CD1c-positive myeloid dendritic cell (primary cell): ENCODE measurements around the gene GLRX2.

Experiments
- DNase-seq: peaks from one replicate; pipeline ENCODE4 v3.0.0-alpha.2; 2016; ENCODE audit errors: extremely low spot score

Gene GLRX2

GRCh38 chr1:193111641-193112090, 6.5 kb upstream of the GLRX2 start:
- peak; percentile 10 for DNase-seq

- no peak for DNase-seq
Observed at GRCh38 chr1:193110864-193111263, 5.7 kb upstream of the GLRX2 start.

GRCh38 chr1:193110246-193110645, 5.0 kb upstream of the GLRX2 start:
- no peak for DNase-seq

GRCh38 chr1:193109619-193110018, 4.4 kb upstream of the GLRX2 start:
- DNase-seq = no peak

- DNase-seq = no peak
Observed at GRCh38 chr1:193108471-193108870, 3.3 kb upstream of the GLRX2 start.

- no peak for DNase-seq
Observed at GRCh38 chr1:193105821-193106177, 585 bp upstream of the GLRX2 start.

- DNase-seq = peak; percentile 88
Observed at GRCh38 chr1:193104502-193104906, 710 bp downstream of the GLRX2 start.

- peak; percentile 14 for DNase-seq
Observed at GRCh38 chr1:193103759-193104501, 1.3 kb downstream of the GLRX2 start.

GRCh38 chr1:193102662-193103061, 2.6 kb downstream of the GLRX2 start:
- no peak for DNase-seq

- no peak for DNase-seq
Observed at GRCh38 chr1:193094112-193094511, 11.1 kb downstream of the GLRX2 start.

GRCh38 chr1:193090865-193091264, 14.3 kb downstream of the GLRX2 start:
- no peak for DNase-seq

- no peak for DNase-seq
Observed at GRCh38 chr1:193087893-193088292, 17.3 kb downstream of the GLRX2 start.

- DNase-seq = no peak
Observed at GRCh38 chr1:193086342-193086741, 18.9 kb downstream of the GLRX2 start.

GRCh38 chr1:193085263-193085662, 20.0 kb downstream of the GLRX2 start:
- no peak for DNase-seq

GRCh38 chr1:193083365-193084088, 21.7 kb downstream of the GLRX2 start:
- DNase-seq = no peak

- no peak for DNase-seq
Observed at GRCh38 chr1:193079187-193079586, 26.0 kb downstream of the GLRX2 start.

- DNase-seq = no peak
Observed at GRCh38 chr1:193077991-193078390, 27.2 kb downstream of the GLRX2 start.

GRCh38 chr1:193070942-193071341, 34.3 kb downstream of the GLRX2 start:
- DNase-seq = no peak

GRCh38 chr1:193070386-193070753, 34.8 kb downstream of the GLRX2 start:
- DNase-seq = peak; percentile 33

- DNase-seq = no peak
Observed at GRCh38 chr1:193069748-193070385, 35.3 kb downstream of the GLRX2 start.

- no peak for DNase-seq
Observed at GRCh38 chr1:193068013-193068412, 37.2 kb downstream of the GLRX2 start.

- no peak for DNase-seq
Observed at GRCh38 chr1:193066606-193067005, 38.6 kb downstream of the GLRX2 start.

- DNase-seq = no peak
Observed at GRCh38 chr1:193065954-193066353, 39.3 kb downstream of the GLRX2 start.
